ENCODE data around the gene MICAL2. TPM values are rescaled to one million over a fixed set of nuclear protein-coding genes. Genes with fewer than 3 reads are reported as not detected.
A peak's percentile ranks its signal among the peaks of the same experiment; 100 is the strongest.

MICAL2 gene
- total RNA-seq, 1 experiment from 2014 or later = 151 TPM

DNA sequence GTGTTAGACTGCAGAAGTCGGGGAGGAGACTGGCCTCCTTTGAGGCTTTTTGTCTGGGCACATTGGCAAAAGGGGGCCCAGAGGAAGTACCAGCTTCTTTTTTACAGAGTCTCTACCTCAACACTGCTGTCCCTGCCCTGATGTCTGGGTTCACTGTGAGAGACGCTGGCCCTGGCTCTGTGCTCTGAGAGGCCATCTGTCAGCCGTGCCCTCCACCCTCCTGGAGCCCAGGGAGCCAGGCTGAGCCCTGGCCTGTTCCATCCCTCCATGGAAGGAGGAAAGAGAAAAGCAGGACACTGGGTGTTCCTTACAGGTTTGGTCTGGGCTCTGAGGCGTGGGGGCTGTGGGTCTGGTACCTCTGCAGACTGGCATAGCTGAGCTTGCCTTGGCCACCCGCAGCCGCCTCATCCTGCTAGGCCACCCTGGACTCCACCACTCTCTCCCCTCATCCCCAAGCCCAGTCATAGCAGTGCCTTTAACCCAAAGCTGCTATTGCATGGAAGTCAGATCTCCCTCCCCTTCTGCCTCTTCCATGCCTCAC, 161.5 kb downstream of the MICAL2 start:
- H3K4me3 Mint-ChIP-seq (ENCODE audit: unreplicated experiment) = no peak overlapping the region
- no TSS peak for BruUV-seq (replicated peaks)
- POLR2A ChIA-PET = interaction anchor here (0.6 kb wide), 1 partner anchor 329 kb away, joined by 3 read pairs; no protein-coding TSS in a partner anchor
- H3K9me3 Mint-ChIP-seq (ENCODE audit: unreplicated experiment) = no peaks in the 10 kb centered on the region
- TF ChIP-seq, protein P1, sequence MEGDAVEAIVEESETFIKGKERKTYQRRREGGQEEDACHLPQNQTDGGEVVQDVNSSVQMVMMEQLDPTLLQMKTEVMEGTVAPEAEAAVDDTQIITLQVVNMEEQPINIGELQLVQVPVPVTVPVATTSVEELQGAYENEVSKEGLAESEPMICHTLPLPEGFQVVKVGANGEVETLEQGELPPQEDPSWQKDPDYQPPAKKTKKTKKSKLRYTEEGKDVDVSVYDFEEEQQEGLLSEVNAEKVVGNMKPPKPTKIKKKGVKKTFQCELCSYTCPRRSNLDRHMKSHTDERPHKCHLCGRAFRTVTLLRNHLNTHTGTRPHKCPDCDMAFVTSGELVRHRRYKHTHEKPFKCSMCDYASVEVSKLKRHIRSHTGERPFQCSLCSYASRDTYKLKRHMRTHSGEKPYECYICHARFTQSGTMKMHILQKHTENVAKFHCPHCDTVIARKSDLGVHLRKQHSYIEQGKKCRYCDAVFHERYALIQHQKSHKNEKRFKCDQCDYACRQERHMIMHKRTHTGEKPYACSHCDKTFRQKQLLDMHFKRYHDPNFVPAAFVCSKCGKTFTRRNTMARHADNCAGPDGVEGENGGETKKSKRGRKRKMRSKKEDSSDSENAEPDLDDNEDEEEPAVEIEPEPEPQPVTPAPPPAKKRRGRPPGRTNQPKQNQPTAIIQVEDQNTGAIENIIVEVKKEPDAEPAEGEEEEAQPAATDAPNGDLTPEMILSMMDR (IDR thresholded peaks at IDR 0.05; ENCODE audit: unreplicated experiment) = no peak
- no peaks in the 10 kb centered on the region for H3K27me3 Mint-ChIP-seq (ENCODE audit: insufficient read depth, unreplicated experiment)
- no peak overlapping the region for H3K27ac Mint-ChIP-seq (ENCODE audit: low read depth, unreplicated experiment)
- DNase-seq (ENCODE audit: unreplicated experiment) = no peak
- intact Hi-C loops (cut with micrococcal nuclease) = no loop called here
- H3K36me3 Mint-ChIP-seq (ENCODE audit: insufficient read depth, unreplicated experiment) = peaks cover 5% of the 10 kb centered on the region
- H3K4me1 Mint-ChIP-seq (ENCODE audit: insufficient read depth, unreplicated experiment) = peaks cover 21% of the 10 kb centered on the region
- CTCF ChIA-PET = interaction anchor here (0.6 to 4.0 kb wide), 3 partner anchors 10 to 887 kb away, joined by 3 to 24 read pairs (median 3); no protein-coding TSS in a partner anchor

DNA sequence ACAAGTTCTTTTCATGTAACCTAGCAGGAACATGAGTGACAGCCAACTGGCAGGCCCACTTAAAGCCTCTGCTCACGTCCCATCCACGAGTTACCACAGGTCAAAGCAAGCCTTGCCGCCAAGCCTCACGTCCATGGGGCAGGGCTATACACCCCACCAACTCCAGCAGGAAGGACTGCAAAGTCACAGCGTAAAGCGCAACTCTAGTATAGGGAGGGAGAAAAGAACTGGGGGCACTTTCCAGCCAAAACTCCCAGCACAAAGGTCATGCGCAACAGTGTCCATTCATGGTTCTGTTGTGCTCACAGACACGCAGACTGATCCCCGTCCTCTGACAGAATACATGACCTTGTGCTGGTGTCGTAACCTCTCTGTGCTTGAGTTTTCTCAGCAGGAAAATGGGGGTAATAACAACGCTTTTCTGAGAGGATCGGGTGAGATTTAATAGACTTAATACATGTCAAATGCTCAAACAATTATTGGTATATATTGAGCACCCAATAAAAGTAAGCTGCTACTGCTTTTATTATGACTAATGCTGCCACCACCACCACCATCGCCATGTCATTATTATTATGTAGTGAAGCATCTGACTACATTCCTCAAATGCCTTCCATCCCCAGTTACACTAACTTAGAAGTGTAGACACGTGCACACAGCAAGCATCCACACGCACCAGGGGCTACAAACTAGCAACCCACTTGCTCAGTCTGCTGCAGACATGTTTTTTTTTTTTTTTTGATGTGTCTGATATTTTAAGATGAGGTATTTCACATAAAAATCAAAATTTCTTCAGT, 162.6 kb downstream of the MICAL2 start:
- Mint-ChIP-seq H3K27me3 (ENCODE audit: insufficient read depth, unreplicated experiment) (no peaks in the 10 kb centered on the region), H3K4me1 (ENCODE audit: insufficient read depth, unreplicated experiment) (peaks cover 21% of the 10 kb centered on the region), H3K27ac (ENCODE audit: low read depth, unreplicated experiment) (peak overlapping the region; percentile 10), H3K9me3 (ENCODE audit: unreplicated experiment) (no peaks in the 10 kb centered on the region), H3K36me3 (ENCODE audit: insufficient read depth, unreplicated experiment) (peaks cover 5% of the 10 kb centered on the region), H3K4me3 (ENCODE audit: unreplicated experiment) (no peak overlapping the region)
- DNase-seq (ENCODE audit: unreplicated experiment) = no peak
- POLR2A ChIA-PET = interaction anchor here (0.6 kb wide), 1 partner anchor 9 kb away, joined by 5 read pairs; no protein-coding TSS in a partner anchor
- BruUV-seq (replicated peaks) = no TSS peak
- CTCF ChIA-PET = interaction anchor here (4.0 kb wide), 1 partner anchor 9 kb away, joined by 24 read pairs; no protein-coding TSS in a partner anchor
- intact Hi-C loops (cut with micrococcal nuclease) = no loop called here
- TF ChIP-seq, protein P1 (IDR thresholded peaks at IDR 0.05; ENCODE audit: unreplicated experiment) = no peak

DNA sequence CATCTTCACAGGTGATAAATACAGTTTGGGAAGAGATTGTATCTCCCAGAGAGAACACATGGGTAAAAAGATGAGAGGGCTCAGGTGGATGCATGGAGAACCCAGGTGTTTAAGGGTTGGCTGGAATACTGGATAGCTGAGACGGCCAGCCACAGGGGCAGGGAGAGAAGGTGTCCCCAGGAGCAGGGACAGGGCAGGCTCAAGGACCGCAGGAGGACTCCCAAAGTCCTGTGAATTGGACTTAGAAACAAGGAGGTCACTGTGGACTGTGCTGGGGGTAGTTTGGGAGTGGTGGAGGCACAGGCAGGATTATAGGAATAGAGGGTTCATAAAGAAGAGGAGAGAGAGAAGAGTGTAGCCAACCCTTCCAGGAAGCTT, 163.2 kb downstream of the MICAL2 start:
- no peak overlapping the region for H3K4me3 Mint-ChIP-seq (ENCODE audit: unreplicated experiment)
- BruUV-seq (replicated peaks) = no TSS peak
- peaks cover 5% of the 10 kb centered on the region for H3K36me3 Mint-ChIP-seq (ENCODE audit: insufficient read depth, unreplicated experiment)
- DNase-seq (ENCODE audit: unreplicated experiment) = no peak
- TF ChIP-seq, protein P1 (IDR thresholded peaks at IDR 0.05; ENCODE audit: unreplicated experiment) = no peak
- peaks cover 21% of the 10 kb centered on the region for H3K4me1 Mint-ChIP-seq (ENCODE audit: insufficient read depth, unreplicated experiment)
- intact Hi-C loops (cut with micrococcal nuclease) = no loop called here
- ChIA-PET CTCF (no interaction called here), POLR2A (no interaction called here)
- H3K9me3 Mint-ChIP-seq (ENCODE audit: unreplicated experiment) = no peaks in the 10 kb centered on the region
- H3K27ac Mint-ChIP-seq (ENCODE audit: low read depth, unreplicated experiment) = peak overlapping the region; percentile 10
- no peaks in the 10 kb centered on the region for H3K27me3 Mint-ChIP-seq (ENCODE audit: insufficient read depth, unreplicated experiment)

GRCh38 chr11:12274056-12274455, 163.7 kb downstream of the MICAL2 start:
- POLR2A ChIA-PET = no interaction called here
- no peaks in the 10 kb centered on the region for H3K9me3 Mint-ChIP-seq (ENCODE audit: unreplicated experiment)
- intact Hi-C loops (cut with micrococcal nuclease) = no loop called here

More at GRCh38 chr11:12274056-12274455, 163.7 kb downstream of the MICAL2 start:
- Mint-ChIP-seq H3K27me3 (ENCODE audit: insufficient read depth, unreplicated experiment) (no peaks in the 10 kb centered on the region), H3K4me1 (ENCODE audit: insufficient read depth, unreplicated experiment) (peaks cover 19% of the 10 kb centered on the region), H3K4me3 (ENCODE audit: unreplicated experiment) (no peak overlapping the region), H3K27ac (ENCODE audit: low read depth, unreplicated experiment) (no peak overlapping the region), H3K36me3 (ENCODE audit: insufficient read depth, unreplicated experiment) (peaks cover 5% of the 10 kb centered on the region)
- TF ChIP-seq, protein P1 (IDR thresholded peaks at IDR 0.05; ENCODE audit: unreplicated experiment) = no peak
- DNase-seq (ENCODE audit: unreplicated experiment) = no peak
- BruUV-seq (replicated peaks) = no TSS peak
- CTCF ChIA-PET = interaction anchor here (0.6 to 0.7 kb wide), 2 partner anchors 16 to 614 kb away, joined by 3 read pairs; no protein-coding TSS in a partner anchor

Data from MCF 10A (cell line).